Occipital lobe (tissue), 2 donors: ENCODE results near the gene PSTPIP1. TPM values are rescaled to one million over a fixed set of nuclear protein-coding genes. Genes with fewer than 3 reads are reported as not detected.

ENCODE experiments used
- DNase-seq: peaks from one replicate; lab custom pipeline; 2025; lab: John Stamatoyannopoulos, UW
- total RNA-seq: library from RNA; depleted of rRNA; stranded (reverse); fragments of >200 nt; gene quantifications from one replicate; pipeline ENCODE4 v1.2.3, GENCODE V29; 2014

Gene PSTPIP1
- total RNA-seq, 1 donor from 2014 or later: 0.62 TPM

GRCh38 chr15:76998663-76999285, 3.8 kb downstream of the PSTPIP1 start:
- no peak for DNase-seq

GRCh38 chr15:76999996-77000395, 5.1 kb downstream of the PSTPIP1 start:
- no peak for DNase-seq

GRCh38 chr15:77001351-77001750, 6.4 kb downstream of the PSTPIP1 start:
- DNase-seq: no peak

GRCh38 chr15:77001966-77002365, 7.0 kb downstream of the PSTPIP1 start:
- no peak for DNase-seq

- DNase-seq: no peak
Observed at GRCh38 chr15:77002436-77002835, 7.5 kb downstream of the PSTPIP1 start.

GRCh38 chr15:77002954-77003912, 8.3 kb downstream of the PSTPIP1 start:
- no peak for DNase-seq

GRCh38 chr15:77004189-77004588, 9.3 kb downstream of the PSTPIP1 start:
- no peak for DNase-seq

- no peak for DNase-seq
Observed at GRCh38 chr15:77009176-77009575, 14.2 kb downstream of the PSTPIP1 start.

- no peak for DNase-seq
Observed at GRCh38 chr15:77009646-77010311, 14.9 kb downstream of the PSTPIP1 start.

- no peak for DNase-seq
Observed at GRCh38 chr15:77010312-77010686, 15.4 kb downstream of the PSTPIP1 start.

GRCh38 chr15:77010857-77011256, 15.9 kb downstream of the PSTPIP1 start:
- DNase-seq: no peak

GRCh38 chr15:77012117-77012712, 17.3 kb downstream of the PSTPIP1 start:
- no peak for DNase-seq

GRCh38 chr15:77012868-77013267, 17.9 kb downstream of the PSTPIP1 start:
- DNase-seq: no peak

GRCh38 chr15:77013776-77014131, 18.8 kb downstream of the PSTPIP1 start:
- DNase-seq: no peak

- no peak for DNase-seq
Observed at GRCh38 chr15:77014132-77015081, 19.5 kb downstream of the PSTPIP1 start.

GRCh38 chr15:77015646-77016320, 20.9 kb downstream of the PSTPIP1 start:
- no peak for DNase-seq

- DNase-seq: no peak
Observed at GRCh38 chr15:77016321-77016695, 21.4 kb downstream of the PSTPIP1 start.

GRCh38 chr15:77017091-77017660, 22.2 kb downstream of the PSTPIP1 start:
- DNase-seq: no peak

- DNase-seq: no peak
Observed at GRCh38 chr15:77017761-77018720, 23.1 kb downstream of the PSTPIP1 start.
